Endometrial microvascular endothelial cells (primary cell): ENCODE data around the gene NCAPH2. TPM values are rescaled to one million over a fixed set of nuclear protein-coding genes. Genes with fewer than 3 reads are reported as not detected.

Experiments
- in situ Hi-C: cut with HindIII; loops from 2 replicates; pipeline ENCODE4 v1.10.0; 2017; ENCODE audit warnings: low sequenced_read_pairs, low pct_unique_long_range_greater_than_20kb; ENCODE audit errors: inconsistent ontology term
- total RNA-seq: library from RNA; depleted of rRNA; stranded (reverse); fragments of >200 nt; gene quantifications from one replicate; pipeline ENCODE4 v1.2.3, GENCODE V29; 2015; ENCODE audit errors: inconsistent ontology term

The NCAPH2 gene
- total RNA-seq, 1 donor from 2014 or later, result 53.9 TPM

- in situ Hi-C loops, result no loop called here
These were observed 34.4 kb downstream of the NCAPH2 start for GRCh38 chr22:50542416-50542927.

DNA sequence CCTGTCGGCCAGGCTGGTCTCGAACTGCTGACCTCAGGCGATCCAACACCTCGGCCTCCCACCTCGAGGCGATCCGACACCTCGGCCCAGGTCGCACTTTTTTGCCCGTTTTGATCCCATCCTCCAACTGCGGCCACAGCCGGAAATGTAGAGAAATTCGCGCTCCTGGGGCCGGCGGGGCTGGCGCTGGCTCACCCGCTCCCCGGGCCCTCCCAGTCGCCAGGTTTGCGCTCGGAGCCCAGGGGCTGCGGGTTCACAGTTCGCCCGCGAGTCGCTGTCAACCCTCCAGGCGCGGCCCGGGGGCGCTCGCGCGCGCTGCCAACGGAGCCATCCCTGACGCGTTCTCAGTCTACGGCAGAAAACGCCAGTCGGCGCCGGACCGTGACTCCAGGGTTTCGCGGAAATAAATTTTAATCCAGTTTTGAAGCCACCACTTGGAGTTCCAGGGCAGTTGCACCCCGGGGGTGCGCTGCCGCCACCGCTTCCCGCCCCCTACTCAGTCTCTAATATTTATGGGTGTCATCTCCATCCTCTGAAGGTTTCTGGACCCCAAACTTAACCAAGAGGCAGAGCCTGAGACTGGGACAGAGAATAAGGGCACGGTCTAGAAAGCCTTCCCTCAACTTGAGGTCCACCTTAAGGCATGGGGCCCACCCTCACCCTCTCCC is 36.2 kb downstream of the NCAPH2 start:
- in situ Hi-C loops, result no loop called here

DNA sequence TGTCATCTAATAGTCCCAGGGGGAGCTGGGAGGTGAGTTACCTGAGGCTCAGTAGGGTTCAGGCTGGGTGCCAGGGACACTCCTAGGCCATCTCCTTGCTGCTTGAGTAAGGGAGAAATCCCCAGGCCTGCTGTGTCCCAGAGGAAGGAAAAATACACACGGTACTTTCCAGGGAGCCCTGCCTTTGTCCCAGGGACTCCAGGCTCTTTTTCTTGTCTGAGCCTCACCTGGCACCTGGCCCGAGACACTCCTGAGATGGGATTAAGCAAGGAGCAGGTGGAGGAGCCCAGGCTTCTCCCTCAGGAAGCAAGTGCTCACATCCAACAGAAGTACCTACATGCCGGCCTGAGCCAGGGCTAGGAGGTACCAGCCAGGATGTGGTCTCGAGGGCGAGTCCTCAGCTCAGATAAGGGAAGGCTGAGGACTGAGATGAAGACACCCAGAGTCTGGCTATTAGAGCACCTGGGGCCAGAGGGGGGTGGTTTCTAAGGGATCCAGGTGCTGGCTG is 36.8 kb downstream of the NCAPH2 start:
- in situ Hi-C loops, result no loop called here

GRCh38 chr22:50545522-50546325 is 37.7 kb downstream of the NCAPH2 start, which contains the start of gene KLHDC7B:
TSS of gene KLHDC7B (plus strand) at chr22:50545899. CDS start at chr22:50546244, 345 bp downstream.
- in situ Hi-C loops, result no loop called here

GRCh38 chr22:50546326-50547262 is 38.6 kb downstream of the NCAPH2 start:
- in situ Hi-C loops, result no loop called here

- in situ Hi-C loops, result no loop called here
These were observed 39.4 kb downstream of the NCAPH2 start for GRCh38 chr22:50547263-50547985.

GRCh38 chr22:50548040-50548920 is 40.3 kb downstream of the NCAPH2 start:
- in situ Hi-C loops, result no loop called here

- in situ Hi-C loops, result no loop called here
These were observed 41.1 kb downstream of the NCAPH2 start for GRCh38 chr22:50548921-50549790.

- in situ Hi-C loops, result no loop called here
These were observed 42.4 kb downstream of the NCAPH2 start for GRCh38 chr22:50550395-50550794.

DNA sequence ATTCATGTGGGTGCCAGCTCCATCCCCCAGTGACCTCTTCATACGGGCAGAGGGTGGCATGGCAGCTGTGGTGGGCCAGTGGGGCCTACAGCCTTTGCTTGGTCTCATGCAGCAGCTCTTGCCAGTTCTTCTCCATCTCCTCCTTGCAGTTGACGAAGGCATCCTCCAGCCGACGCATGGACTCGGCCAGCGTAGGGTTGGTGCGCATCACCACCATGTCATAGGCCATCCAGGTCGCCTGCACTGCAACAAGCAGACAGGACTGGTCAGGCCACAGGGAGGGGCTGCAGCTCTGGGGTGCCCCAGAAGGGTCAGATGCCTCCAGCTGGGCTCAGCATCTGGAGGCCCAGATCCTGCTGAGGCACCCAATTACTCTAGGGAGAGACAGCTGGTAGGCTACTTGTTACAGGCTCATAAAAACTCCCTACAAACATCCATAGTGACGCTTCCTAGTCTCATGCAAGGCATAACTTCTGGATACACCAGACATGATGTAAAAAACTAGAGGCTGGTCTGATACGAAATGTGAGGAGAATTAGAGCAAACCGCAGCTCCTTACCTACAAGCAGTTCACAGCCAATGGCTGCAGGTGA is 43.2 kb downstream of the NCAPH2 start:
- in situ Hi-C loops, result no loop called here

DNA sequence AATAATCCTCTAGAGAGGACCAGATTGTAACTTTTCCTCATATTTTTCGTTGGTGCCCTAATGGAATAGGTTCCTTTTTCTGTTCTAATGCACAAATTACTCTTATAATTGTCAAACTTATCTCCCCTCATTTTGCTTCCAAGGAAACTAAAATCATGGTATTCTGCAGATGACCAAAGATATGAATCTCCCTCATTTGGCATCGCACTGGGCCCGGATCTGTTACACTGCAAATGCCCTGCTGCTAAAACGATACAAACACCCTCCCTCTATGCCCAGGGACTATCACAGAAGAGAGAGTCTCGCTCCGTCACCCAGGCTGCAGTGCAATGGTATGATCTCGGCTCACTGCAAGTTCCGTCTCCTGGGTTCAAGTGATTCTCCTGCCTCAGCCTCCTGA is 45.3 kb downstream of the NCAPH2 start:
- in situ Hi-C loops, result no loop called here

DNA sequence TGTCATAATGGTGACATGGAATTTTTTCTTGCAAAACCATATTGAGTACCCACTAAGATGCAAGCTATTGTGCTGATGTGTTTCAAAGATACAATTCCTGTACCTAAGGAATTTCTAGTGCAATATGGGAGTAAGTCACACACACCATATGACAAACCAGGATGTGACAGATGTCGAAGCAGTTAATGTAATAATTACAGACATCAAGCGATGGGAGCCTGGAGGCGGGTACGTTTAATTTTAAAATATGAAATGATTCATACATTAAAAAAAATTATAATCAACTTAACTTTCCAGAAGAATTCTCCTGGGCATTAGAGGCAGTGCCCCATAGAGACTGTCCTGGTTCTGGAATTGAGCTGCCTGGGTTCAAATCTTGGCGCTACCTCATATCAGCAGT is 48.7 kb downstream of the NCAPH2 start:
- in situ Hi-C loops, result no loop called here

GRCh38 chr22:50560034-50560433 is 52.0 kb downstream of the NCAPH2 start:
- in situ Hi-C loops, result no loop called here

DNA sequence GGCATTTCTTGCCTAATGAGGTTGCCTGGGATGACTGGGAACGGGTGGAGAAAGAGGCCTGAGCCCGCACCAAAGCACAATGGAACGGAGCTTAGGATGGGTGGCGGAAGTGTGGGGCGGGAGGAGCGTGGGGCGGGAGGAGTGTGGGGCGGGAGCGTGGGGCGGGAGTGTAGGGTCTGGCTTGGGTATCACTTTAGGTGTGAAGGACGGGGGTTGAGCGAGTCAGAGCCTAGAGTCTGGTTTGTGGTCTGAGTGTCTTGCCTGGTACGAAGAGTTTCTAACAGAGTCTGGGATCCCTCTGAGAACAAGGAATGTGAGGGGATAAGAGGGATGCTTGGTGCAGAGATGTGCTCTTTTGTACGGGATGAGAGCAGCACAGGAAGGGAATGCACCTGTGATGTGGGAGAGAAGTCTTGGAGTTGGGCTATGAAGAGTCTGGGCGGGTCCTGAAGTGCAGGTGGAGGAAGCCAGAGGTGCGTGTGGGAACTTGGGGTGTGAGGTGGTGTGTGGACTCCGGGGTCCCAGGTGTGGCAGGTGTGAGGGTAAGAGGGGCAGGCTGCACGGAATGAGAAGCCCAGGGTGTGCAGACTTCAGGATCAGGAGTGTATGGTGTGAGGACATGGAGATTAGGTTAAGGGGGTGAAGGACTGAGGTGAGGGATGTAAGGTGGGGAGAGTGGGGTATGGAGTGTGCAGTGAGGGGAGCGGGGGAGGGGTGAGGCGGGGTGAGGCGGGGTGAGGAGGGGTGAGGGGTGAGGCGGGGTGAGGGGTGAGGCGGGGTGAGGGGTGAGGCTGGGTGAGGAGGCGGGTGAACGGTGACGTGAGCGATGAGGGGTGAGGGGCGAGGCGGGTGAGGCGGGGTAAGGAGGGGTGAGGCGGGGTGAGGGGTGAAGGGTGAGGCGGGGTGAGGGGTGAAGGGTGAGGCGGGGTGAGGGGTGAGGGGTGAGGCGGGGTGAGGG is 53.7 kb downstream of the NCAPH2 start:
- in situ Hi-C loops, result no loop called here
